ENCODE measurements around the gene DNAJB12.
A peak's percentile ranks its signal among the peaks of the same experiment; 100 is the strongest.
"Not testable (repeated sequence)": the region's sequence is repeated elsewhere in the genome, so short reads cannot be mapped to it uniquely, and the experiment has no call there.

Gene DNAJB12

GRCh38 chr10:72370201-72370722 is 15.5 kb upstream of the DNAJB12 start:
- no peaks in the 10 kb centered on the region for H3K9me3 Mint-ChIP-seq
- peaks cover 23 to 31% of the 10 kb centered on the region in 2 donors for H3K36me3 Mint-ChIP-seq
- DNase-seq: no peak
- H3K27me3 Mint-ChIP-seq: no peaks in the 10 kb centered on the region
- no peak overlapping the region for H3K4me3 Mint-ChIP-seq
- no peak overlapping the region for H3K27ac Mint-ChIP-seq
- peaks cover 0 to under 1% of the 10 kb centered on the region in 2 donors for H3K4me1 Mint-ChIP-seq
- ATAC-seq (replicated peaks): no peak

- Mint-ChIP-seq H3K36me3 (peaks cover 21 to 33% of the 10 kb centered on the region in 2 donors), H3K27ac (no peak overlapping the region), H3K27me3 (no peaks in the 10 kb centered on the region), H3K9me3 (no peaks in the 10 kb centered on the region), H3K4me3 (no peak overlapping the region), H3K4me1 (peaks cover 6 to 13% of the 10 kb centered on the region in 2 donors)
- ATAC-seq (replicated peaks): no peak
- DNase-seq: no peak
These were observed 12.7 kb upstream of the DNAJB12 start for GRCh38 chr10:72367301-72367960.

- Mint-ChIP-seq H3K4me3 (no peak overlapping the region), H3K27ac (peak overlapping the region; percentile 53), H3K9me3 (no peaks in the 10 kb centered on the region), H3K4me1 (peaks cover 6 to 13% of the 10 kb centered on the region in 2 donors), H3K36me3 (peaks cover 19 to 29% of the 10 kb centered on the region in 2 donors), H3K27me3 (no peaks in the 10 kb centered on the region)
- DNase-seq (no peak), ATAC-seq (replicated peaks) (no peak)
These were observed 10.6 kb upstream of the DNAJB12 start for GRCh38 chr10:72365106-72365895.

- Mint-ChIP-seq H3K9me3 (no peaks in the 10 kb centered on the region), H3K27ac (peak overlapping the region; percentile 40), H3K4me3 (peak overlapping the region in 1 of 2 donors; percentile 50)
These were observed 9.6 kb upstream of the DNAJB12 start for GRCh38 chr10:72364239-72364777.

DNA sequence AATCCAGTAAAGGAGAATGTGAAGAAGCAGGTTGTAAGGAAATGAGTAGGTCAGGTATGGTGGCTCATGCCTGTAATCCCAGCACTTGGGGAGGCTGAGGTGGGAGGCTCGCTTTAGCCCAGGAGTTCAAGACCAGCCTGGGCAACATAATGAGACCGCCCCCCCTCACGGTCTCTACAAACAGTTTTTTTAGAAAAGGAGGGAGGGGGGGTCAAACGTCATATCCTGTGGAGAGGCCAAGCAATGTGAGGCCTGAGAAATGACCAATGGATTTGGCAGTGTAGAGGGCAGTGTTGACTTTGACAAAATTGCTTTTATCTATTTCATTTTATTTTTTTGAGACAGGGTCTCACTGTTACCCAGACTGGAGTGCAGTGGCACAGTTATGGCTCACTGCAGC is 2.3 kb upstream of the DNAJB12 start:
- H3K36me3 Mint-ChIP-seq: peaks cover 4 to 12% of the 10 kb centered on the region in 2 donors
- no peaks in the 10 kb centered on the region for H3K27me3 Mint-ChIP-seq
- no peak overlapping the region for H3K4me3 Mint-ChIP-seq
- no peak for DNase-seq
- H3K27ac Mint-ChIP-seq: no peak overlapping the region
- ATAC-seq (replicated peaks): no peak
- H3K9me3 Mint-ChIP-seq: no peaks in the 10 kb centered on the region
- H3K4me1 Mint-ChIP-seq: peaks cover 13 to 26% of the 10 kb centered on the region in 2 donors

More at GRCh38 chr10:72364239-72364777, 9.6 kb upstream of the DNAJB12 start:
- Mint-ChIP-seq H3K36me3 (peaks cover 19 to 28% of the 10 kb centered on the region in 2 donors), H3K4me1 (peaks cover 6 to 13% of the 10 kb centered on the region in 2 donors), H3K27me3 (no peaks in the 10 kb centered on the region)
- ATAC-seq (replicated peaks) (peak; percentile 99 to 100), DNase-seq (peak; percentile 78)

DNA sequence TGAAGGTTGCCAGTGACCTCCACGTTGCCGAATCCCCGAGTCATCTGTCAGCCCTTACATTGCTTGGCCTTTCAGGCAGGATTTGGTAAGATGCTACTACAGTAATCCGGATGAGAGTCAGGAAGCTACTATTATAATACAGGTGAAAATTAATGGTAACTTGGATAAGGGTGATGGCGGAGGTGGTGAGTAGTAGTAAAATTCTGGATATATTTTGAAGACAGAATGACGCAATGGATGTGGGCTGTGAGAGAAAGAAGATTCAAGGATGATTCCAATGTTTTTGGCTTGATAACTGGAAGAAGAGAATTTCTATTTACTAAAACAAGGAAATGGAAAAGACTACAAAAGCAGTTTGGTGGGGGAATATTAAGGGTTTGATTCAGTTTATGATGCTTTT is 1.4 kb upstream of the DNAJB12 start:
- ATAC-seq (replicated peaks) (no peak), DNase-seq (no peak)
- Mint-ChIP-seq H3K9me3 (no peaks in the 10 kb centered on the region), H3K4me3 (no peak overlapping the region), H3K27me3 (no peaks in the 10 kb centered on the region), H3K36me3 (peaks cover 10 to 21% of the 10 kb centered on the region in 2 donors), H3K27ac (no peak overlapping the region), H3K4me1 (peaks cover 21 to 35% of the 10 kb centered on the region in 2 donors)

- Mint-ChIP-seq H3K36me3 (peaks cover 10 to 21% of the 10 kb centered on the region in 2 donors), H3K4me3 (peak overlapping the region; percentile 98 to 99), H3K27ac (peak overlapping the region; percentile 100), H3K9me3 (no peaks in the 10 kb centered on the region), H3K27me3 (no peaks in the 10 kb centered on the region), H3K4me1 (peaks cover 21 to 42% of the 10 kb centered on the region in 2 donors)
- ATAC-seq (replicated peaks) (peak; percentile 24 to 35), DNase-seq (no peak)
These were observed 466 bp upstream of the DNAJB12 start for GRCh38 chr10:72355214-72355555.

- H3K4me1 Mint-ChIP-seq: peaks cover 26 to 52% of the 10 kb centered on the region in 2 donors
- no peaks in the 10 kb centered on the region for H3K9me3 Mint-ChIP-seq
- peak overlapping the region; percentile 98 to 99 for H3K4me3 Mint-ChIP-seq
- no peaks in the 10 kb centered on the region for H3K27me3 Mint-ChIP-seq
- no peak for DNase-seq
- H3K36me3 Mint-ChIP-seq: peaks cover 17 to 30% of the 10 kb centered on the region in 2 donors
- peak overlapping the region; percentile 100 for H3K27ac Mint-ChIP-seq
- peak; percentile 0 for ATAC-seq (replicated peaks)
These were observed 759 bp downstream of the DNAJB12 start for GRCh38 chr10:72353965-72354355.

DNA sequence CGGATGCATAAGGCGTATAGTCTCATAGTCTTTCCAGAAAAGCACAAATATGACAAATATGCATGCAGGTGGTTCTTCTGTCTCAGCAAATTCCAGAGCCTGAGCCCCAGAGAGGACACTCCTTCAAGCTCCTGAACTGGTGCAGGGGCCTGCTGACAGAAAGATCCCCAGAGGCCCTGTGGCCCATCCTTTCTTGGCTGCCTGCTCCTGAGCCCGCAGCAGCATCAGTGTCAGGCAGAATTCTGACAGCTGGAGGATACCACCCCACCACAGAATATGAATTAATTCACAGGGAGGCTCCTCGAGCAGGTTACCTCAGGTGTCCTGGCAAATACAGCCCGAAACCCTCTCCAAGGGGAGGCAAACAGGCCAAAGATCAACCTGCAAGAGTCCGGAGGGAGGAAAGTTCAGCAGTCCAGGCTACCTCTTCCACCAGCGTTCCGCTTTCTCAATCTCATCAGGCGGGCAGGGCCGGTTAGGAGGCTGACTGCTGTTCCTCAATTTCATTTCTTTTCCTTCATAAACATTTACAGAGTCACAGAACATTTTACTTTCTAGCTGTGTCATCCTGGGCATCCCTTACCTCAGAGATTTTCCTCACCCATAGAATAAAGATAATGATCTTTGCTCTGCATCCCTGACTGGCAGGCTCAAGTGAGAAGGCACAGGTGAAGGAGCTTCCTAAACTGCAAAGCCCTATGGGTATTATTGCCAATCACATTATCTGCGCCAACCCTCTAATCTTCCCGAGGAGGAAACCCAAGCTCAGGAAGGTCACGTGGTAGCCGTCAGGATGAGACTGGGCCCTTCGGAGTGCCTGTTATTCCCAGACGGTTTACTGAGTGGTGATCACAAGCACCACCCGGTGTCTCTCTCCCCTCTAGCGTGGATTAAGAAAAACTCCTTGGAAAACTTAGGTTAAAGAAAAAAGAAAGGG is 1.4 kb downstream of the DNAJB12 start:
- Mint-ChIP-seq H3K27ac (peak overlapping the region; percentile 100), H3K9me3 (no peaks in the 10 kb centered on the region), H3K27me3 (no peaks in the 10 kb centered on the region), H3K36me3 (peaks cover 17 to 35% of the 10 kb centered on the region in 2 donors), H3K4me3 (peak overlapping the region; percentile 98 to 99), H3K4me1 (peaks cover 27 to 55% of the 10 kb centered on the region in 2 donors)
- ATAC-seq (replicated peaks): no peak
- DNase-seq: no peak

GRCh38 chr10:72351479-72351878 is 3.2 kb downstream of the DNAJB12 start:
- Mint-ChIP-seq H3K27ac (no peak overlapping the region), H3K27me3 (no peaks in the 10 kb centered on the region), H3K36me3 (peaks cover 17 to 35% of the 10 kb centered on the region in 2 donors), H3K4me3 (no peak overlapping the region), H3K9me3 (no peaks in the 10 kb centered on the region), H3K4me1 (peaks cover 27 to 55% of the 10 kb centered on the region in 2 donors)
- ATAC-seq (replicated peaks) (no peak), DNase-seq (no peak)

GRCh38 chr10:72349438-72349837 is 5.3 kb downstream of the DNAJB12 start:
- DNase-seq (no peak), ATAC-seq (replicated peaks) (no peak)
- Mint-ChIP-seq H3K4me3 (no peak overlapping the region), H3K27ac (peak overlapping the region; percentile 37), H3K4me1 (peaks cover 28 to 59% of the 10 kb centered on the region in 2 donors), H3K27me3 (no peaks in the 10 kb centered on the region), H3K9me3 (no peaks in the 10 kb centered on the region), H3K36me3 (peaks cover 23 to 38% of the 10 kb centered on the region in 2 donors)

DNA sequence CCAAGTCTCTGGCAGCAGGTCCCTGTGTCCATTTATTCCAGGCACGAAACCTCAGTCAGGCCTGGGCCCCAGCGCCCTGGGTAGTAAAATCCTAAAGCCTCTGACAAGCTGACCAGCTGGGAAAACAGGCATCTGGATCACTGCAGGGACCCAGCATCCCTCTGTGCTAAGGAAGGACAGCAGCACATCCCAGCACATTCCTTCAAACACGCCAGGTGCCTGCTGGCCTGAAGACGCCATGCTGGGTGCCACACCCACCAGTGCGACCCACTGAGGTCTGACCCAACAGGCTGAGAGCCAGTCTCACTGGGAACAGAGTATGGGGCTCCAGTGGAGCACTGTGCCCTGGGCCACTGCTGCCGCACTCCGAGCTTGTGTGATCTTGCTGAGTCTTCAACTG is 6.4 kb downstream of the DNAJB12 start:
- H3K9me3 Mint-ChIP-seq: no peaks in the 10 kb centered on the region
- H3K4me1 Mint-ChIP-seq: peaks cover 28 to 60% of the 10 kb centered on the region in 2 donors
- H3K36me3 Mint-ChIP-seq: peaks cover 31 to 46% of the 10 kb centered on the region in 2 donors
- no peaks in the 10 kb centered on the region for H3K27me3 Mint-ChIP-seq
- ATAC-seq (replicated peaks): no peak
- H3K27ac Mint-ChIP-seq: no peak overlapping the region
- DNase-seq: no peak
- no peak overlapping the region for H3K4me3 Mint-ChIP-seq

GRCh38 chr10:72346117-72346516 is 8.6 kb downstream of the DNAJB12 start:
- H3K4me3 Mint-ChIP-seq; H3K9me3 Mint-ChIP-seq; ATAC-seq (replicated peaks); H3K27ac Mint-ChIP-seq; DNase-seq; H3K27me3 Mint-ChIP-seq: not testable (repeated sequence)
- Mint-ChIP-seq H3K36me3 (peaks cover 25 to 43% of the 10 kb centered on the region in 2 donors), H3K4me1 (peaks cover 18 to 40% of the 10 kb centered on the region in 2 donors)
